NCI-H226 (cell line): Measurements from ENCODE around the gene BRD4.
A peak's percentile ranks its signal among the peaks of the same experiment; 100 is the strongest.
"Not testable (repeated sequence)": the region's sequence is repeated elsewhere in the genome, so short reads cannot be mapped to it uniquely, and the experiment has no call there.

ENCODE experiments used
- DNase-seq: peaks from one replicate; pipeline ENCODE4 v3.0.0-alpha.2; 2015

Gene BRD4

GRCh38 chr19:15358918-15359317, 26.6 kb upstream of the BRD4 start:
- DNase-seq, result no peak

- DNase-seq, result no peak
These were observed 25.6 kb upstream of the BRD4 start for GRCh38 chr19:15357906-15358305.

GRCh38 chr19:15354566-15355296, 22.4 kb upstream of the BRD4 start:
- DNase-seq, result no peak

- DNase-seq, result no peak
These were observed 21.6 kb upstream of the BRD4 start for GRCh38 chr19:15353908-15354307.

- not testable (repeated sequence) for DNase-seq
These were observed 20.2 kb upstream of the BRD4 start for GRCh38 chr19:15352535-15352934.

GRCh38 chr19:15341328-15341727, 9.0 kb upstream of the BRD4 start:
- not testable (repeated sequence) for DNase-seq

- no peak for DNase-seq
These were observed 7.7 kb upstream of the BRD4 start for GRCh38 chr19:15340086-15340485.

GRCh38 chr19:15337202-15337601, 4.9 kb upstream of the BRD4 start:
- no peak for DNase-seq

GRCh38 chr19:15335992-15336391, 3.7 kb upstream of the BRD4 start:
- DNase-seq, result not testable (repeated sequence)

GRCh38 chr19:15331419-15332310, 674 bp downstream of the BRD4 start:
- DNase-seq, result peak; percentile 55

GRCh38 chr19:15330801-15331418, 1.4 kb downstream of the BRD4 start:
- DNase-seq, result peak; percentile 89

- no peak for DNase-seq
These were observed 4.0 kb downstream of the BRD4 start for GRCh38 chr19:15328312-15328711.

- DNase-seq, result peak; percentile 17
These were observed 7.4 kb downstream of the BRD4 start for GRCh38 chr19:15324791-15325519.

- DNase-seq, result peak; percentile 25
These were observed 8.7 kb downstream of the BRD4 start for GRCh38 chr19:15323496-15324235.

- no peak for DNase-seq
These were observed 10.6 kb downstream of the BRD4 start for GRCh38 chr19:15321739-15322138.

GRCh38 chr19:15320116-15320515, 12.2 kb downstream of the BRD4 start:
- DNase-seq, result no peak

GRCh38 chr19:15318241-15318691, 14.1 kb downstream of the BRD4 start:
- no peak for DNase-seq

- DNase-seq, result no peak
These were observed 14.8 kb downstream of the BRD4 start for GRCh38 chr19:15317392-15318071.

- DNase-seq, result no peak
These were observed 15.8 kb downstream of the BRD4 start for GRCh38 chr19:15316498-15316897.

- no peak for DNase-seq
These were observed 17.2 kb downstream of the BRD4 start for GRCh38 chr19:15315101-15315500.

- DNase-seq, result no peak
These were observed 18.6 kb downstream of the BRD4 start for GRCh38 chr19:15313649-15314279.
